ENCODE data around the gene GRP. TPM values are rescaled to one million over a fixed set of nuclear protein-coding genes. Genes with fewer than 3 reads are reported as not detected.

Gene GRP
- total RNA-seq, 1 experiment from 2014 or later: not detected

DNA sequence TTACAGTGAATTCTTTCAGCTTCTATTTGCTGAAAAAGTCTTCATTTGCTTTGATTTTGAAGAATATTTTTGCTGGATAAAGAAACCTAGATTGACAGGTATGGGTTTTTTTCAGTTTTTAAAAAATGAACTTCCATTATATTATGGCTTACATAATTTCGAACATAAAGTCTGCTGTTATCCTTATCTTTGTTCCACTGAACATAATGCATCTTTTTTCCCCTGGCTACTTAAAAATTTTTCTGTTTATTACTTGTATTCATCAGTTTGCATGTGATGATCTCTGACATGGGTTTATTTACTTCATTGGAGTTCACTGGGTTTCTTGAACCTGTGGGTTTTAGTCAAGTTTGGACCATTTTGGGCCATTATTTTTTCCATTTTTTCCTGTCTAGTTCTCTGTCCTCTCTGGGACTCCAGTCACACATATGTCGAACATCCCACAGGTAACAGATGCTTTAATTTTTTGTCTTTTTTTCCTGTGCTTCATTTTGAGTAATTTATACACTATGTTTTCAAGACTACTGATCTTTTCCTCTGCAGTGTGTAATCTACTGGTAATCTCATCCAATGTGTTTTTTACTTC lies 47.2 kb upstream of the GRP start:
- no peak overlapping the region for H2BK15ac ChIP-seq (ENCODE audit: low read depth, low read length)
- H3K14ac ChIP-seq (ENCODE audit: insufficient read depth, low read length): no peak overlapping the region
- peaks cover 2% of the 10 kb centered on the region; the same call in 1 of the 2 replicates for H3K27me3 Mint-ChIP-seq (ENCODE audit: low read depth)
- H4K8ac ChIP-seq (replicated peaks; ENCODE audit: insufficient read length, low read depth, low read length): no peak overlapping the region
- no peak overlapping the region for H3T11ph ChIP-seq (ENCODE audit: low read length)
- H3K36me3 Mint-ChIP-seq (ENCODE audit: insufficient read depth in 1 of 3, low read depth in 3 of 3): peaks cover 11 to 26% (median 13%) of the 10 kb centered on the region in 3 experiments
- H2AK5ac ChIP-seq (ENCODE audit: insufficient read length, low read length): no peak overlapping the region
- no peak overlapping the region for H2BK12ac ChIP-seq (ENCODE audit: insufficient read length, low read depth, low read length)
- H3K4ac ChIP-seq (ENCODE audit: low read depth, low read length): no peak overlapping the region
- H3K4me1 ChIP-seq (ENCODE audit: insufficient read depth, low read length): no peaks in the 10 kb centered on the region
- no peak overlapping the region for H4K91ac ChIP-seq (ENCODE audit: insufficient read length, low read depth, low read length)
- no peak overlapping the region for H2BK20ac ChIP-seq (ENCODE audit: low read depth, low read length, poor library complexity, severe bottlenecking)
- no peak overlapping the region for H3K56ac ChIP-seq (ENCODE audit: insufficient read length, low read depth, low read length)
- no peak overlapping the region for H2BK5ac ChIP-seq (ENCODE audit: insufficient read length, low read length)
- no peak for DNase-seq
- H3K27ac ChIP-seq (ENCODE audit: insufficient read length, low read depth, low read length): no peak overlapping the region
- H3K79me2 ChIP-seq (ENCODE audit: insufficient read depth, low read length): no peaks in the 10 kb centered on the region
- H3K9ac ChIP-seq (ENCODE audit: extremely low read depth, insufficient read length, low read length): no peak overlapping the region
- no CpG with 5 or more reads among the region's 2 CpGs for WGBS (ENCODE audit: extremely low coverage, insufficient read length, low lambda C conversion rate)
- H3K23me2 ChIP-seq (ENCODE audit: insufficient read length, low read depth, low read length, poor library complexity, severe bottlenecking): no peaks in the 10 kb centered on the region
- H3K4me2 ChIP-seq (ENCODE audit: insufficient read depth, insufficient read length, low read length): no peak overlapping the region
- no peaks in the 10 kb centered on the region for H4K20me1 ChIP-seq (ENCODE audit: control insufficient read depth, insufficient read depth, insufficient read length)
- no peak overlapping the region for H3K18ac ChIP-seq (ENCODE audit: insufficient read length, low read depth, low read length)
- no peaks in the 10 kb centered on the region for H3K9me3 ChIP-seq (ENCODE audit: control insufficient read depth, low read depth, low read length)
- H3K4me3 Mint-ChIP-seq: no peak overlapping the region
- no peak overlapping the region for H3K27ac Mint-ChIP-seq
- no peak overlapping the region for H2BK120ac ChIP-seq (ENCODE audit: low read depth, low read length, poor library complexity, severe bottlenecking)
- H3K23ac ChIP-seq (ENCODE audit: insufficient read length, low read depth, low read length): no peak overlapping the region
- peaks cover 27 to 29% of the 10 kb centered on the region in 2 experiments for H3K9me3 Mint-ChIP-seq
- no peak overlapping the region for H2AFZ ChIP-seq (ENCODE audit: low read length)
- no peaks in the 10 kb centered on the region for H3K27me3 ChIP-seq (ENCODE audit: insufficient read depth, low read length)
- no peaks in the 10 kb centered on the region for H3K79me1 ChIP-seq (ENCODE audit: insufficient read depth, low read depth, low read length, poor library complexity, severe bottlenecking)
- no peaks in the 10 kb centered on the region for H3K4me1 Mint-ChIP-seq
- TF ChIP-seq, protein P1, sequence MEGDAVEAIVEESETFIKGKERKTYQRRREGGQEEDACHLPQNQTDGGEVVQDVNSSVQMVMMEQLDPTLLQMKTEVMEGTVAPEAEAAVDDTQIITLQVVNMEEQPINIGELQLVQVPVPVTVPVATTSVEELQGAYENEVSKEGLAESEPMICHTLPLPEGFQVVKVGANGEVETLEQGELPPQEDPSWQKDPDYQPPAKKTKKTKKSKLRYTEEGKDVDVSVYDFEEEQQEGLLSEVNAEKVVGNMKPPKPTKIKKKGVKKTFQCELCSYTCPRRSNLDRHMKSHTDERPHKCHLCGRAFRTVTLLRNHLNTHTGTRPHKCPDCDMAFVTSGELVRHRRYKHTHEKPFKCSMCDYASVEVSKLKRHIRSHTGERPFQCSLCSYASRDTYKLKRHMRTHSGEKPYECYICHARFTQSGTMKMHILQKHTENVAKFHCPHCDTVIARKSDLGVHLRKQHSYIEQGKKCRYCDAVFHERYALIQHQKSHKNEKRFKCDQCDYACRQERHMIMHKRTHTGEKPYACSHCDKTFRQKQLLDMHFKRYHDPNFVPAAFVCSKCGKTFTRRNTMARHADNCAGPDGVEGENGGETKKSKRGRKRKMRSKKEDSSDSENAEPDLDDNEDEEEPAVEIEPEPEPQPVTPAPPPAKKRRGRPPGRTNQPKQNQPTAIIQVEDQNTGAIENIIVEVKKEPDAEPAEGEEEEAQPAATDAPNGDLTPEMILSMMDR (conservative IDR thresholded peaks at IDR 0.05): no peak
- no peak overlapping the region for H4K5ac ChIP-seq (ENCODE audit: insufficient read length, low read depth, low read length)

Measured in H9 (cell line).